ENCODE results near the gene PIP4P1.
A peak's percentile ranks its signal among the peaks of the same experiment; 100 is the strongest.
"Not testable (repeated sequence)": the region's sequence is repeated elsewhere in the genome, so short reads cannot be mapped to it uniquely, and the experiment has no call there.

The PIP4P1 gene

GRCh38 chr14:20461225-20462141, at the start of gene PIP4P1:
Gene PIP4P1 (minus strand): TSS chr14:20461434. CDS start chr14:20461325, 109 bp downstream.
- peak; percentile 100 for DNase-seq (ENCODE audit: low spot score)

DNA sequence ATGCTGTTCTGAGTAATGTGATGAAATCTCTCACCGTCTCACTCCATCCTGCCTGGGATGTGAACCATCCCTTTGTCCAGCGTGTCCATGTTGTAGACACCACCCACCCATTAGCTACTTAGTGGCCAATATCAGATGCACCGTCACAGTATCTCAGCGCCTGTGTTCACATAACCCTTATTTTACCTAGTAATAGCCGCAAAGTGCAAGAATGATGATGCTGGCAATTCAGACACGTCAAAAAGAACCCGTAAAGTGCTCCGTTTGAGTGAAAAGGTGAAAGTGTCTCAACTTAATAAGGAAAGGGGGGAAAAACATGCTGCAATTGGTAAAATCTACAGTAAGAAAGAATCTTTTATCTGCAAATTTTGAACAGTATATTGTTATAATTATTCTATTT, 47.1 kb upstream of the PIP4P1 start:
- no peak for DNase-seq (ENCODE audit: low spot score)

GRCh38 chr14:20507537-20507936, 46.3 kb upstream of the PIP4P1 start:
- not testable (repeated sequence) for DNase-seq (ENCODE audit: low spot score)

DNA sequence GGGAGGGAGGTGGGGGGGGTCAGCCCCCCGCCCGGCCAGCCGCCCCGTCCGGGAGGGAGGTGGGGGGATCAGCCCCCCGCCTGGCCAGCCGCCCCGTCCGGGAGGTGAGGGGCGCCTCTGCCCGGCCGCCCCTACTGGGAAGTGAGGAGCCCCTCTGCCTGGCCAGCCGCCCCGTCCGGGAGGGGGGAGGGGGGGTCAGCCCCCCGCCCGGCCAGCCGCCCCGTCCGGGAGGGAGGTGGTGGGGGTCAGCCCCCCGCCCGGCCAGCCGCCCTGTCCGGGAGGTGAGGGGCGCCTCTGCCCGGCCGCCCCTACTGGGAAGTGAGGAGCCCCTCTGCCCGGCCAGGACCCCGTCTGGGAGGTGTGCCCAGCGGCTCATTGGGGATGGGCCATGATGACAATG, 45.5 kb upstream of the PIP4P1 start:
- not testable (repeated sequence) for DNase-seq (ENCODE audit: low spot score)

DNA sequence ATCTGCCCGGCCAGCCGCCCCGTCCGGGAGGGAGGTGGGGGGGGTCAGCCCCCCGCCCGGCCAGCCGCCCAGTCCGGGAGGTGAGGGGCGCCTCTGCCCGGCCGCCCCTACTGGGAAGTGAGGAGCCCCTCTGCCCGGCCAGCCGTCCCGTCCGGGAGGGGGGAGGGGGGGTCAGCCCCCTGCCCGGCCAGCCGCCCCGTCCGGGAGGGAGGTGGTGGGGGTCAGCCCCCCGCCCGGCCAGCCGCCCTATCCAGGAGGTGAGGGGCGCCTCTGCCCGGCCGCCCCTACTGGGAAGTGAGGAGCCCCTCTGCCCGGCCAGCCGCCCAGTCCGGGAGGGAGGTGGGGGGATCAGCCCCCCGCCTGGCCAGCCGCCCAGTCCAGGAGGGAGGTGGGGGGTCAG, 45.0 kb upstream of the PIP4P1 start:
- not testable (repeated sequence) for DNase-seq (ENCODE audit: low spot score)

- DNase-seq (ENCODE audit: low spot score), result no peak
These were observed 42.7 kb upstream of the PIP4P1 start for GRCh38 chr14:20503898-20504297.

GRCh38 chr14:20501346-20501745, 40.1 kb upstream of the PIP4P1 start:
- DNase-seq (ENCODE audit: low spot score), result no peak

- DNase-seq (ENCODE audit: low spot score), result no peak
These were observed 38.6 kb upstream of the PIP4P1 start for GRCh38 chr14:20499881-20500280.

DNA sequence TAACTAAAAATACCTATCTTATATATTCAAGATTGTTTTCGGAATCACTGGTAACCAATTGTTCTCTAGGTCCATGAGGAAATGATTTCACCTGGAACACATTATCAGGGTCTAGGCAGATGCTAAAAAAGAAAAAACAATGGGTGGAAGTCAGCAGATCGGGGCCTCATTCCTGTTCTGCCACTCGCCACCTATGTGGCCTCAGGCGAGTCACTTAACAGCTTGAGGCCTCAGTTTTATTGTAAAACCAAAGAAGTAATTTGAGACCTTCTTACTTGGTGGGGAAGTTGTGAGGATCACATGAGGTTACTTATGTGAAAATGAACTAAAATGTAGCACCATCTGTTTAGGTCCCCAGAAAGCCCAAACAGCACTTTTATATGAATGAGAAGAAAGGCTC, 37.9 kb upstream of the PIP4P1 start:
- DNase-seq (ENCODE audit: low spot score), result no peak

DNA sequence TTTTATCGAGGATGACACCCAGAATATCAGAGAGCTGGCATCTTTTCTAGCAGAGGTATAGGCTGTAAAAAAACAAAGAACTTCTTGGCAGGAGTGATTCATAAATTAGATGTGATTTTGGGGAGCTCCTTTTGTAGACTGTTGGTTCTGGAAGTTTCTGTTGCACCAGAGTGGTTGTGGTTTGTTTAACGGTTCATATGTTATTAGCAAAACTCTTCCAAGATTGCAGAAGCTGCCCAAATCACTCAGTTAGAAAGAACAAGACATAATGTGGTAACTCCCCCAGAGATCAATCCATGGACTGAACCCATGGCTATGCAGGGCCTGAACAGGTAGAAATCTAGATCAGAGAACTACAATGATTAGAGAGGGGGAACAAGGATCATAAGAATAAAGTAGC, 37.4 kb upstream of the PIP4P1 start:
- DNase-seq (ENCODE audit: low spot score), result no peak

DNA sequence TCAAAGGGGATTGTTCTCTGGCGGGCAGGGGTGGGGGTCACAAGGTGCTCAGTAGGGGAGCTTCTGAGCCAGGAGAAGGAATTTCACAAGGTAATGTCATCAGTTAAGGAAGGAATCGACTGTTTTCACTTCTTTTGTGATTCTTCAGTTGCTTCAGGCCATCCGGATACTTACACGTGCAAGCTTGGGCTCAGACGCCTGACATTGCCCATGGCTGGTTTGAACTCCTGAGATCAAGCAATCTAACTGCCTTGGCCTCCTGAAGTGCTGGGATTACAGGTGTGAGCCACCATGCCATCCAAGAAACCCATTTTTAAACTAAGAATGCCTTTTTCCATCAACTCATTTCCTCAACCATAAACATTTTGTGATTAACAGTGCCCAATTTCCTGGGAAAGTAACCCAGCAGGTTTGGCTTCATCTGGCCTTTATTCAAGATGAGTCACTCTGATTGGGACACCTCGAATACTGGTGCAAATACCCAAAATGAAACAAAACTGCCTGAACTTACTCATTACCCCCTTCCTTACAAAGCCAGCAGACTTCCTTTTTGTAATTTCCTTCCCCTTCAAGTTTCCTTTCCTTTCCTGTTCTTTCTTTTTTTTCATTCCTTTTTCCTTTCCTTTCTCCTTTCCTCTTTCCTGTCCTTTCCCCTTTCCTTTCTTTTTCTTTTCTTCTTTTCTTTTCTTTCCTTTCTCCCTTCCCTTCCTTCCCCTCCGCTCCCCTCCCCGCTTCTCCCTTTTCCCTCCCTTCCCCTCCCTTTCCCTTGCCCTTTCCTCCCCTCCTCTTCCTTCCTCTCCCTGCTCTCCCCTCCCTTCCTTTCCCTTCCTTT, 33.9 kb upstream of the PIP4P1 start:
- DNase-seq (ENCODE audit: low spot score), result no peak

DNA sequence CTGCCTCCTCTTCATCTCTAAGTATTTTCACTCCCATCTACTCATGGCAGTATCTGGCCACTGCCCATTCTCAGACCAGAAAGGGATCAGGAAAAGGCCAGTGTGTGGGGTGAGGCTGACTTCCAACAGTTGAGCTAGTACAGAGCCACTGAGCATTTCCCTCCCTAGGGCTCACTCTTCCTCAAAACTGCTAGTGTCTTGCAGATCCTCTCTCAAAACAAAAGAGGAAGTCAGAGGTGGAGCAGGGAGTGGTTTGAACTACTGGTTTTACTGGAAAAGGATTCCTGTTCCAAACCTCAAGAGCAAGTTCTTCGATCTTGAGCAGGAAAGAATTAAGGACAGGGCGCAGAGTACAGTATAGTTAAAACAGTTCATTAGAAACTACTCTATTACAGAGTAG, 32.4 kb upstream of the PIP4P1 start:
- no peak for DNase-seq (ENCODE audit: low spot score)

- no peak for DNase-seq (ENCODE audit: low spot score)
These were observed 31.3 kb upstream of the PIP4P1 start for GRCh38 chr14:20492486-20492885.

DNA sequence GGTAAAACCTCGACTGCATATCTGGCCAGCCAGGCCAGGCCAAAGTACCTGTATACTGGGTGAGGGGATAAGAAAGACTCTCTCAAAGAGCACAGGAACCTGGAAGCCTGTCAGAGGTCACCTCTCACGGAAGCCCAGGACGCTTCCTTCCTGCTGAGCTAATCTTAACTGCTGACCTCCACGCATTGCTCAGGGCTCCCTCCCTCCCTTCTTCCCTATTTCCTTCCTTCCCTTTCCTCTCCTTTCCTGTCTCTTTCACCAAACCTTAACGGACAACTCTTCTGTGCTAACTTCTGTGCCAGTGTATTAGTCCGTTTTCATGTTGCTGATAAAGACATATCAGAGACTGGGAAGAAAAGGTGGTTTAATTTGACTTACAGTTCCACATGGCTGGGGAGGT, 29.3 kb upstream of the PIP4P1 start:
- no peak for DNase-seq (ENCODE audit: low spot score)

GRCh38 chr14:20489093-20489994, 28.1 kb upstream of the PIP4P1 start:
- no peak for DNase-seq (ENCODE audit: low spot score)

GRCh38 chr14:20487396-20487725, 26.1 kb upstream of the PIP4P1 start:
- peak; percentile 75 for DNase-seq (ENCODE audit: low spot score)

- DNase-seq (ENCODE audit: low spot score), result peak; percentile 64
These were observed 25.6 kb upstream of the PIP4P1 start for GRCh38 chr14:20486684-20487395.

DNA sequence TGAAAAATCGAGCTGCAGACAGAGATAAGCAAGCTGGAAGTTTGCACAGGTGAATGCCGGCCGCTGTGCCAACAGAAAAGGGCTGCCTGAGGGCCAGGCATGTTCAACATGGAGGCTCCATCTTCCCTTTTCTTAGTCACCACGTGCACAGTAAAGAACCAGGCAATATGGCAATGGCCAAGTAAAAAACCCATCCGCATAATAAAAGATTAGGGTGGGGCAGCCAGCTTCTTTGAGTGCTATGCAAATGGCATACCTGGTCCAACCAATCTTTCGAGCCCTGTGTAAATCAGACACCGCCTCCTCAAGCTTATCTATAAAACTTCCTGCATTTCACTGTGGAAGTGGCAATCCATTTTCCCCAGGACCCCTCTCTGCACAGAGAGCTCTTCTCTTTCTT, 24.7 kb upstream of the PIP4P1 start:
- no peak for DNase-seq (ENCODE audit: low spot score)

DNA sequence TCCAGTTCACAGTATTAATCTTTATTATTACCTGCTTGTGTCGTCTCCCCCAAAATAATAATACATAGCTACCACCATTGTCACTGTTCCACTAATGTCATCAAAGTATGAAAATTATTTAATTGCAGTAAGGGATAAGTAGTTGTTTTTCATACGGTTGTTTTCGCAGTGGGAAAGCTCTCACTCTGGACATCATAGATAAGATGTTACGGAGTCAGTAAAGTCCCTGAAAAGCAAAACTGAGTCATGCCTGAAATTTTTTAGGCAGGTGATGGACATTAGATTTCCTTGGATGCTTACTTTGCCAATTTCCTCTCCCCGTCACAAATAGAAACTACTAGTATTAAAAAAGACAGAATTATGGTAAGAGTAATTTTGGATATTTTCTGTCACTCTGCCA, 21.1 kb upstream of the PIP4P1 start:
- peak; percentile 92 for DNase-seq (ENCODE audit: low spot score)

DNA sequence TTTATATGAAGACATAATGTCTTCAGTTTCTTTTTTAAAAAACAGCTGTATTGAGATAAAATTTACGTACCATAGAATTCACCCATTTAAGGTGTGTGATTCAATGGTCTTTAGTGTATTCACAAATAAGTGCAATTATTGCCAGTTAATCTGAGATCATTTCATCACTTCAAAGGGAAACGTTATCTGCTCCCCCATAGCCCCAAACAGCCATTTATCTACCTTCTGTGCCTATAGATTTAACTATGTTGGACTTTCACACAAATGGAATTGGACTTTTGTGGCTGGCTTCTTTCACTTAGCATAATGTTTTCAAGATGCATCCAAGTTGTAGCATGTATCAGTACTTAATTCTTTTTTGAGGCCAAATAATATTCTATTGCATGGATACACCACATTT, 17.7 kb upstream of the PIP4P1 start:
- peak; percentile 49 for DNase-seq (ENCODE audit: low spot score)

GRCh38 chr14:20477211-20477876, 16.1 kb upstream of the PIP4P1 start:
- peak; percentile 89 for DNase-seq (ENCODE audit: low spot score)
